HG03342 (cell line): ENCODE data around the gene SMIM10L1.

Experiments used
- ATAC-seq: cut with Tn5 transposase; IDR thresholded peaks from one replicate; pipeline ENCODE4 v1.9.1; 2021; ENCODE audit warnings: mild to moderate bottlenecking, moderate library complexity; ENCODE audit not compliant: unreplicated experiment

The SMIM10L1 gene

DNA sequence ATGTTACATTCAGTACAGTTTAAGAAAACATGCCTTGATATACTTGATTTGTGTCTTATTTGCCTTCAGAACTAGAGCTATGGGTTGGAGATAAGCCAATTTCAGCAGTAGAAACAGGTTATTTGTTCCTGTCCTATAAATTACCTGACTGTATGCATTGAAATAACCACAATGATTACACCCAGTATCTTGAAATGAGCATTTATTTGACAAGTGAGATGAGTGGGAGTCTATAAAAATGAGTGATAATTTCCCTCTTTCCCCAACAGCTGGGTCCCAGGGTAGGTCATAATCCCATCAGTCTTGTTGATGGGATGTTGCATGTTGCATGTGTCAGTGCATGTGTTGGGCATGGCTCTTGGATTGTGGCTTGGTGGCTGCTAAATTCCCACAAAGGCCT, 12.0 kb downstream of the SMIM10L1 start:
- no peak for ATAC-seq

DNA sequence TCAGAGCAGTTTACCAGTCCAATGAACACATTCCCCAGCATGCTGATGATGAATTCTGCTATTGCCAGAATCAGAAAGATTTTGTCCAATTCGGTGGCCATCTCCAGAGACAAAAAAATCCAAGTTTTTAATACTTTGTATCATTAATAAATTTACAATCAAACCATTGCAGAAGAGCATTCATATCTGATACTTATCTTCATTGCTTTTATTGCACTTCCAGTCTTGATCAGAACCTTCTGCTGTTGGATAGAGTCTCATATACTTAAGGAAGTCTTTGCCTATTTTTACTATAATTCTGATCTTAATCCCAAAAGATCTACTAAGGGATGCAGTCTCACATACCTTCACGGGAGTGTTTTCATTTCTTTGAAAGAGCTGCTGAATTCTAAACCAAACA, 15.8 kb downstream of the SMIM10L1 start, which contains the start of gene TAS2R42:
Gene TAS2R42, minus strand, starts transcription at position 101 of the 400 bp plus-strand sequence. Its CDS starts 0 bp downstream, at position 101.
- ATAC-seq, result no peak

DNA sequence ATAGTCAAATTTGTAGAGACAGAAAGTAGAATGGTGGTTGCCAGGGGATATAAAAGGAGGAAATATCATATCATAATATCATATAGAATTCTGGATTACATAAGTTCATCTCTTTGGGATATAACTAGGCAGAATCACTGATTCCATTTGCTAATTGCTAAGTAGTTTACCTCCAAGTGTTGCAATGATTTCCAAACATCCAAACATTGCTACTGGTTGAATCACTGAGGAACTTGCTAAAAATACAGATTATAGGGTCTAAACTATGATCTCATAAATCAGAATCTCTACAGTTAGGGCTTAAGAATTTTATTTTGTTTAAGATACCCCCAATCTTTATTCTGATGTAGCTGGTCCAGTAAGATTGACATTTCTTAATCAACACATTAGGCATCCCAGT, 31.8 kb downstream of the SMIM10L1 start:
- no peak for ATAC-seq

DNA sequence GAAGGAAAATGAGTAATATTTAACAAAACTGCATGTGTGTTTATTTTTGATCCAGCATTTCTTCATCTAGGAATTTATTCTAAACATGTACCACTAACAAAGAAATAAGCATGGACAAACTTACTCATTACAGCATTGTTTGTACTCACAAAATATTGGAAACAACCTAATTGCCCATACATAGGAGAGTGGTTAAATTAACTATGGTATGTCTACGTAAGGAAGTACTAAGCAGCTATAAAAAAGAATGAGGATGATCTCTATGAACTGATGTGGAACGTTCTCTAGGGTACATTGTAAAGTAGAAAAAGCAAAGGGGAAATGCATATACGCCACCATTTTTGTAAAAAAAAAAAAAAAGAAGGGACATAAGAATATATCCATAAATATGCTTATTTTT, 33.2 kb downstream of the SMIM10L1 start:
- ATAC-seq, result no peak

DNA sequence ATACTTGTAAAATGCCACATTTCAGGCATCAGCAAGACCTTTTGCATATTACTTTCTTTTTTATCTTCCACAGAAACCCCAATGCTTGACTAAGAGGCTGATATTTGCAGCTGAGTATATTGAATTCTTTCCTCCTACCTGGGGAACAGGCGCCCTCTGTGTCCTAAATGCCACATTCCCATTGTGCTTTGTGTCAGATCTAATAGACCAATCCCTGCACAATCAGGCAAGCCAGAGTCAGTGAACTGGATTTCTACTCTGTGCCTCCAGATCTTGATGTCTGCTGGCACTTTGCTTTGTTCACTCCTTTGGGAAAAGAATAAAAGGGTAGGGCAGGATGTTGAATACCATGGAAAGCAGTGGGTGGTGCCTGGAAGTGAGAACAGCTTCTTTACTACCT, 38.1 kb downstream of the SMIM10L1 start:
- ATAC-seq, result no peak
